SU-DHL-6 (cell line): ENCODE data around the gene CHTF8.
"Not testable (repeated sequence)": the region's sequence is repeated elsewhere in the genome, so short reads cannot be mapped to it uniquely, and the experiment has no call there.

Source experiments
- H2AFZ ChIP-seq: fragments of 200-600 bp; sonication (generic); 2 replicates; pipeline ENCODE4 v1.6.1; 2014; ENCODE audit warnings: low read depth, mild to moderate bottlenecking, moderate library complexity, mixed read lengths, antibody characterized with exemption, low read length; ENCODE audit not compliant: severe bottlenecking
- H3F3A ChIP-seq: fragments of 200-600 bp; shearing (Covaris generic); 2 replicates; pipeline ENCODE4 v1.6.0; 2016; ENCODE audit warnings: antibody characterized with exemption, mild to moderate bottlenecking; ENCODE audit not compliant: insufficient read depth
- H3K27ac ChIP-seq: fragments of 200-600 bp; sonication (generic); 2 replicates; pipeline ENCODE4 v1.5.1; 2016; ENCODE audit warnings: low read depth, mild to moderate bottlenecking, low read length, moderate library complexity, mixed read lengths
- H3K27me3 ChIP-seq: fragments of 200-600 bp; sonication (generic), shearing (Covaris generic); 2 replicates; pipeline ENCODE4 v1.6.0; 2014; ENCODE audit warnings: mild to moderate bottlenecking, low read length
- H3K36me3 ChIP-seq: fragments of 200-600 bp; sonication (generic); 2 replicates; pipeline ENCODE4 v1.6.1; 2014; ENCODE audit warnings: mild to moderate bottlenecking, low read length, mixed read lengths
- H3K4me2 ChIP-seq: fragments of 300-600, 200-600 bp; shearing (Covaris generic), sonication (generic); 2 replicates; pipeline ENCODE4 v1.6.0; 2014; ENCODE audit warnings: low read length, low read depth, mild to moderate bottlenecking; ENCODE audit not compliant: poor library complexity, severe bottlenecking
- H3K4me3 ChIP-seq: fragments of 200-600 bp; sonication (generic); 2 replicates; pipeline ENCODE4 v1.5.1; 2014; ENCODE audit warnings: antibody characterized with exemption, low read length, mild to moderate bottlenecking, mixed read lengths; ENCODE audit not compliant: insufficient read depth, poor library complexity, severe bottlenecking
- H3K79me2 ChIP-seq: fragments of 200-600 bp; sonication (generic); 2 replicates; pipeline ENCODE4 v1.6.1; 2014; ENCODE audit warnings: mild to moderate bottlenecking, low read length, moderate library complexity; ENCODE audit not compliant: insufficient read depth
- H3K9ac ChIP-seq: fragments of 200-600 bp; sonication (generic); 2 replicates; pipeline ENCODE4 v1.7.0; 2014; ENCODE audit warnings: mild to moderate bottlenecking, low read length
- H3K9me2 ChIP-seq: fragments of 200-600 bp; sonication (generic); replicated peaks from 2 replicates; pipeline ENCODE4 v1.6.1; 2014; ENCODE audit warnings: low read length; ENCODE audit not compliant: insufficient read depth
- H3K9me3 ChIP-seq: fragments of 200-600 bp; sonication (generic); 2 replicates; pipeline ENCODE4 v1.6.1; 2014; ENCODE audit warnings: low read length, mixed read lengths; ENCODE audit not compliant: insufficient read depth
- H4K20me1 ChIP-seq: fragments of 200-600 bp; sonication (generic); 2 replicates; pipeline ENCODE4 v1.6.1; 2014; ENCODE audit warnings: low read depth, mild to moderate bottlenecking, antibody characterized with exemption, low read length, moderate library complexity, mixed read lengths
- CTCF ChIP-seq: fragments of 200-600 bp; sonication (generic); IDR thresholded peaks from one replicate; pipeline ENCODE4 v1.5.1; 2017; ENCODE audit warnings: antibody characterized with exemption, mild to moderate bottlenecking, low read length, moderate library complexity; ENCODE audit not compliant: insufficient read depth, poor library complexity, severe bottlenecking
- EZH2phosphoT487 ChIP-seq: fragments of 200-600 bp; sonication (generic), shearing (Covaris generic); conservative IDR thresholded peaks from 2 replicates; pipeline ENCODE4 v1.6.1; 2018; ENCODE audit warnings: mild to moderate bottlenecking, antibody characterized with exemption, low read length, moderate library complexity, mixed read lengths

Gene CHTF8

DNA sequence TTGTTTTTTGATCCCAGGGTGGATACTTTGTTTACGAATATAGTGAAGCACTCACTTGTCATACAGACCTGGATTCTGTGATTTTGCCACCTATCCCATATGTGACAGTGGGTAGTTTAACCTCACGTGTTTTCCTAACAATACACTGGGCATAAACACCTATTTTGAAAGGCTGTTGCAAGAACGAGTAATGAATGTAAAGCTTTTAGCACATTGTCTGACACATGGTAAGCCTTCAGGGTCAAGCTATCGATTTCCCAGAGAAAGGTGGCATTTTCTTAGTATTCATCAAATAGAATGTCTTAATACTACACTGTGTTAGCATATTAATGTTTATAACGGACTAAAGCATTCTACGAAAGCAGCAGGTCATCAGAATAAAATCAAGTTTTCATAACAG, 1.9 kb downstream of the CHTF8 start:
- peak overlapping the region; percentile 99; the same call in 1 of the 2 replicates for H3K9ac ChIP-seq
- no peaks in the 10 kb centered on the region for H3K27me3 ChIP-seq
- no peaks in the 10 kb centered on the region for H3K9me3 ChIP-seq
- peaks cover 84% of the 10 kb centered on the region for H3K79me2 ChIP-seq
- peak overlapping the region; percentile 84 for H3K27ac ChIP-seq
- peak overlapping the region; percentile 92 for H3K4me2 ChIP-seq
- no peaks in the 10 kb centered on the region for H3K36me3 ChIP-seq
- H4K20me1 ChIP-seq: peaks cover 7% of the 10 kb centered on the region; the same call in 1 of the 2 replicates
- no peaks in the 10 kb centered on the region for H3K9me2 ChIP-seq
- no peak for TF ChIP-seq CTCF
- no peak for TF ChIP-seq EZH2phosphoT487
- peaks cover 31% of the 10 kb centered on the region for H3F3A ChIP-seq
- H2AFZ ChIP-seq: no peak overlapping the region
- no peak overlapping the region for H3K4me3 ChIP-seq

DNA sequence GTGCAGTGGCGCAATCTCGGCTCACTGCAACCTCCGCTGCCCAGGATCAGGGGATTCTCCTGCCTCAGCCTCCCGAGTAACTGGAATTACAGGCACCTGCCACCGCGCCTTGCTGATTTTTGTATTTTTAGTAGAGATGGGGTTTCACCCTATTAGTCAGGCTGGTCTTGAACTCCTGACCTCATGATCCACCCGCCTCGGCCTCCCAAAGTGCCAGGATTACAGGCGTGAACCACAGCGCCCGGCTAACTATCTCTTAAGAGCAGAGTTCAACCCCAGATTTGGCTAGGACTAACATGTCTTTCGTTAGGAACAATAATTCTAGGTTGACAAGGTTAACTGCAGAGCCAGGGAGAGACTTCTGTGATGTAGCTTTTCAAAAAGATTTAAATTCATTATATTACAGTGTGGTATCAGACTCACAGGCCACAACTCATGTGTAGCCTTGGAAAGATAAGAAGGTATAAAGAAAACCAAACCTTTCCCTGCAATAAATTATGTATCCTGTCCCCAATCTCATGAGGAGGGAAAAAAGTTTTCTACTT, 4.3 kb downstream of the CHTF8 start:
- H3K27me3 ChIP-seq: no peaks in the 10 kb centered on the region
- H4K20me1 ChIP-seq: peaks cover 12% of the 10 kb centered on the region; the same call in 1 of the 2 replicates
- no peaks in the 10 kb centered on the region for H3K9me2 ChIP-seq
- no peaks in the 10 kb centered on the region for H3K9me3 ChIP-seq
- no peak overlapping the region for H3K27ac ChIP-seq
- peaks cover 72% of the 10 kb centered on the region for H3K79me2 ChIP-seq
- H3K4me3 ChIP-seq: no peak overlapping the region
- no peak overlapping the region for H3K4me2 ChIP-seq
- TF ChIP-seq CTCF: no peak
- no peak for TF ChIP-seq EZH2phosphoT487
- no peaks in the 10 kb centered on the region for H3K36me3 ChIP-seq
- H3F3A ChIP-seq: peaks cover 42% of the 10 kb centered on the region
- H3K9ac ChIP-seq: no peak overlapping the region
- H2AFZ ChIP-seq: no peak overlapping the region

DNA sequence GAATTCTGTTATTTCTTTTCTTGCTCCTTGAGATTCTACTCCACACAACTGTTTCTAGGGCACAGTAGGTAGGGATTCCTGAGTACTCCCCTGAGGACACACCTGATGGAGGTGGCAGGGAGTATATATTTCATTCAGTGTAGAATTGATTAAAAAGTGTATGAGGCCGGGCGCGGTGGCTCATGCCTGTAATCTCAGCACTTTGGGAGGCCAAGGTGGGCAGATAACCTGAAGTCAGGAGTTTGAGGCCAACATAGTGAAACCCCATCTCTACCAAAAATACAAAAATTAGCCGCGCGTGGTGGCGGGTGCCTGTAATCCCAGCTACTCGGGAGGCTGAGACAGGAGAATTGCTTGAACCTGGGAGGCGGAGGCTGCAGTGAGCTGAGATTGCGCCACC, 5.6 kb downstream of the CHTF8 start:
- peaks cover 12% of the 10 kb centered on the region; the same call in 1 of the 2 replicates for H4K20me1 ChIP-seq
- not testable (repeated sequence) for H2AFZ ChIP-seq, H3K27me3 ChIP-seq, H3K36me3 ChIP-seq, H3K4me2 ChIP-seq, H3K9ac ChIP-seq, H3K27ac ChIP-seq, H3K4me3 ChIP-seq, H3K9me2 ChIP-seq, H3K9me3 ChIP-seq
- peaks cover 70% of the 10 kb centered on the region for H3K79me2 ChIP-seq
- peaks cover 42% of the 10 kb centered on the region for H3F3A ChIP-seq

DNA sequence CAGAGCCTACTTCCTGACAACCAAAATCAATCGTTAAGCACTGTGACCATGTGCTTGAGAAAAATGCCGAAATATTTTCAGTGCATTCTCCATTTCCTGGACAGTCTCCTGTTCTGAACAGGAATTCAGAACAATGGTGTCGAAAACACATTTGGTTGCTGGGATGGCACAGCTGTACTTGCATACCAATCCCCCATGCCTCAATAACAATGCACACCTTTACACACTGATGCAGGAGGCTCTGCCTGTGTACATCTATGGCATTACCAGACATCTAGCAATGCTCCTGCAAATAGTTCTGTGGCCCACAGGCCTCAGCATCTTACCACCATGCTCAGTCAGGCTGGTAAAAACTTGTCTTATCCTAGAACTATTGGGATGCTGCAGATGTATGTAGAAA, 6.2 kb downstream of the CHTF8 start:
- H2AFZ ChIP-seq: no peak overlapping the region
- TF ChIP-seq CTCF (no peak), EZH2phosphoT487 (no peak)
- H3K79me2 ChIP-seq: peaks cover 65% of the 10 kb centered on the region
- no peaks in the 10 kb centered on the region for H3K36me3 ChIP-seq
- peaks cover 12% of the 10 kb centered on the region; the same call in 1 of the 2 replicates for H4K20me1 ChIP-seq
- no peak overlapping the region for H3K4me2 ChIP-seq
- peaks cover 38% of the 10 kb centered on the region for H3F3A ChIP-seq
- H3K4me3 ChIP-seq: no peak overlapping the region
- no peak overlapping the region for H3K9ac ChIP-seq
- H3K27me3 ChIP-seq: no peaks in the 10 kb centered on the region
- no peak overlapping the region for H3K27ac ChIP-seq
- no peaks in the 10 kb centered on the region for H3K9me2 ChIP-seq
- no peaks in the 10 kb centered on the region for H3K9me3 ChIP-seq

DNA sequence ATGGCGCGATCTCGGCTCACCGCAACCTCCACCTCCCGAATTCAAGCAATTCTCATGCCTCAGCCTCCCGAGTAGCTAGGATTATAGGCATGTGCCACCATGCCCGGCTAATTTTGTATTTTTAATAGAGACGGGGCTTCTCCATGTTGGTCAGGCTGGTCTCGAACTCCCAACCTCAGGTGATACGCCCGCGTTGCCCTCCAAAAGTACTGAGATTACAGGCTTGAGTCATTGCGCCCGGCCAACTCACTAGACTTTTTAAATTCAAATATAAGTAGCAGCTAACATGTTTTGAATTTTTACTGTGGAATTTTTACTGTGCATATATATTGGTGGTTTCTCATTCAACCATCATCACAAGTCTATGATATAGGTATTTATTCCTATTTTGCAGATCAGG, 7.4 kb downstream of the CHTF8 start:
- H3K4me3 ChIP-seq, H3K9ac ChIP-seq, H3K27me3 ChIP-seq, H3K4me2 ChIP-seq, H3K9me3 ChIP-seq, H3K36me3 ChIP-seq, H3K27ac ChIP-seq, H3K9me2 ChIP-seq, H2AFZ ChIP-seq, H4K20me1 ChIP-seq: not testable (repeated sequence)
- Histone ChIP-seq H3F3A (peaks cover 26% of the 10 kb centered on the region), H3K79me2 (peaks cover 52% of the 10 kb centered on the region)

- not testable (repeated sequence) for H3K9me3 ChIP-seq, H3K27ac ChIP-seq, H2AFZ ChIP-seq, H3K4me3 ChIP-seq, H4K20me1 ChIP-seq, H3K4me2 ChIP-seq, H3K36me3 ChIP-seq, H3K9me2 ChIP-seq, H3K9ac ChIP-seq, H3K27me3 ChIP-seq
- Histone ChIP-seq H3F3A (peaks cover 21% of the 10 kb centered on the region), H3K79me2 (peaks cover 47% of the 10 kb centered on the region)
Measured at GRCh38 chr16:69124406-69124805, 8.0 kb downstream of the CHTF8 start.
